CD4-positive, alpha-beta T cell treated with Interleukin-2 at 100 ng/mL for 4 hours (primary cell): ENCODE data around the gene IL26.
"Not testable (repeated sequence)": the region's sequence is repeated elsewhere in the genome, so short reads cannot be mapped to it uniquely, and the experiment has no call there.

Experiments used
- DNase-seq: peaks from one replicate; pipeline ENCODE4 v3.0.0-alpha.2; 2020; ENCODE audit warnings: low spot score

The IL26 gene

DNA sequence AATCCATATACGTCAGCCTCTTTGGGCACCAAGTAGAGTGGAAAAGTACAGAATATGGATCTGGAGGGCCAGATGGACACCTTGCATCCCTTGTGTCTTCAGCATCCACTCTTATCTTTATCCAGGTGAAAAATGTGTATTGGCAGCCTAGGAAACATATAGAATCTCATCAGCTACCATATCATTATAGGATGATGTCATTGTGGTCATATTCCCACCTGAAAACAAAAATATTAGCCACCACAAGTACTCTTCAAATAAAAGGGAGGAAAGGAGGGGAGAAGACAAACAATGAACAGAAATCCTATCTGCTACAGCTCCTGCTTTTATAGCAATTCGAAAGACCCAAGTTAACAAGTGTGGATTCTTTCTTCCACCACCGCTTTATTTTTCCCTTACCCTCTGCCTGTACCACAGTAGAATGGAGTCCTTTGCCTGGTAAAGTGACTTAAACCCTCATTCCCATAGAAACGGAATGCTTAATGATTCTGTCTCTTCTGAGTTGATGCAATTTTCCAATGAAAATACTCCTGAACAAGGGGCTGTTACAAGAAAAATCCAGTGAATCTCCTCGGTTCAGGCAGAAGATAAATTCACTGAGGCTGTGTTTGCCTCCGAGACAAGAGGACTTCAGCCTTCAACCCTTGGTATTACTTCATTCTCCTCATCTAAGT lies 13.8 kb upstream of the IL26 start:
- DNase-seq, result no peak

DNA sequence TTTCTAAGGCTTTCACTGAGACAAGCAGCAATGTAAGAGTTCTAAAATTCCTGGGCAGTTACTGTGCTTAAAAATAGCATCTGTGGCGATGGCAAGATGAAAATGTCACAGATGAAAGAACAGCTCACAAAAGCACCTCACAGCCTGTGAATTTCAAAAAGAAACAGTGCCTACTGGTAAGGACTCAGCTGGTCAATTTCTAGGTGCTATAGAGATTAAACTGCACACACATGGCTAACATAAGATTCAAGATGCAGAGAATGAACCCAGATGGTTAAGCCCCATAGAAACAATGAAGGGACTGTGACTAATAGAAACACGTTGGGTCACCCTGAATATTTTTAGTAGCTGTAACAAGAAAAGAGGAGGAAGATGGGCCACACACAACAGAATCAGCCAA lies 12.0 kb upstream of the IL26 start:
- no peak for DNase-seq

DNA sequence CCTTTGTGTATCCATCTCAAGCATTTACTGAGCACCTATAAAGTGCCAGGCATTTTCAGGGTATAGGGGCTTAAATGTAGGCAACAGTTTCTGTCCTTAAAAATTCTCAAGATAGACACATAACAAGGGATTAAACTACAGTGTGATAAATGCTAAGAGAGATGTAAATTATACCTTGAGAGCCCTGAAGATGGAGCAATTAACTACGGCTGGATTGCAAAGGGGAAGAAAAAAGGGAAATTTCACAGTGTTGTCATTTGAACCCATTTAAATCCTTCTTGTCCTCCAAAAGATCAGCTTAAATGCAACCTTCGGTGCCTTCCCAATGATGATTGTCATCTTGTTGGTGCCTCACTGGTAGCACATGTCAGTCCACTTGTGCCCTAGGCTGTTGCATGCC lies 11.5 kb upstream of the IL26 start:
- DNase-seq, result no peak

DNA sequence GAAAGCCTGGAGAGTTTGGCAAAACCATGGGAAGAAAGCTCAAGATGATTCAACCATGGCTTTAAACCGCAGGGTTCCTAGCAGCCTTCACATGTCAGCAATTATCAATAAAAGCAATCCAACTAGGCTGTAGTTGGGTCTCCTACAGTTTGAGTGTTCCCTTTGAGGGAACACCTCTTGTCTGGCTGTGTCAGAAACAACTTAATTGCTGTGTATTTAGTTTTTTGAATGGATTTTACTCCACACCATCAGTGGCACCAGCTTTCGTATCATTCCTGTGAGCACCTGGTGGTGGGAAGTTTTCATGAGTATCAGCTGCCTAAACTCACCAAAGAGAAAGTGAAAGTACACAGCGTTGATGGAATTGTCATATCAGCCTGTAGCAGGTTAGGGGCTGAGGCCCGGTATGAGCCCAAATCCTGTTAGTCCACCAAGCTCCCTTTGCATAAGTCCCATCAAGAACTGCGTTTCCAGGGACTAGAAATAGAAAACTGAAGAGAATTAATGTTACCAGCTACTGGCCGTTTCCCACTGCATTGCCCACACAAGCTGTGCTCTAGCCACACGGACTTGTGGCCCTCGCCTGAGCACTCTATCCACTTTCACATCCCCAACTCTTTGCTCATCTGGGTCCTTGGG lies 10.9 kb upstream of the IL26 start:
- peak; percentile 64 for DNase-seq

DNA sequence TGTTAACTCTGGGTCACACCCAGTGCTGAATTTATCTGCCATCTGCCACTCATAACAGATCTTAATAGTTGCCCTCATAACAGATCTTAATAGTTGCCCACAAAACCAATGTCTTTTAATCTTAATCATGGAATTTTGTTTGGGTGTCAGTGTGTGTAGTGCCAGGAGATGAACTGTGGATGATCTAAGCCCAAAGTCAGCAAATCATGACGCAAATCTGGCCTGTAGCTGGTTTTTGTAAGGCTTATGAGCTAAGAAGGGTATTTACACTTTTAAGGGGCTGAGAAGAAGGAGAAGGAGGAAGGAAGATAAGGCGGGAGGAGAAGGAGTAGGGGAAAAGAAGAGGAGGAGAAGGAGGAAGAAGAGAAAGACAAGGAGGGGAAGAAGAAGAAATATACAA lies 10.0 kb upstream of the IL26 start:
- no peak for DNase-seq

DNA sequence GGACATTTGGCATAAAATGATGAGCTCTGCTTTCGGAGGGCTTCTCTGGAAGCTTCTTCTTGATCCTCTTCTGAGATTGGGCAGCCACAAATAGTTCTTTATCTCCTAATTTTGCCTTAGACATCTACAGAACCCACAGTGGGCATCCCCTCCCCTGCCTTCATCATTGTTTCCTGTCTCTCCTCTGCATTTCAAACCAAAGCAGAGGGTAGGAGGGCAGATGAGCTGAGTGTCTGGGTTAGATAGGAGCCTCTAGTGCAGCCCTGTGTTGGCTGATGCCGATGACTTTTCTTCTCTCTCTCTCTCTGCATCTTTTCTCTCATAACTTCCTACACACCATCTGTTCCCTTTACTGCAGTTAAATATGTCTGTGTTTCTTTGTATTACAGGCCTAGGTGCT lies 8.5 kb upstream of the IL26 start:
- DNase-seq, result no peak

DNA sequence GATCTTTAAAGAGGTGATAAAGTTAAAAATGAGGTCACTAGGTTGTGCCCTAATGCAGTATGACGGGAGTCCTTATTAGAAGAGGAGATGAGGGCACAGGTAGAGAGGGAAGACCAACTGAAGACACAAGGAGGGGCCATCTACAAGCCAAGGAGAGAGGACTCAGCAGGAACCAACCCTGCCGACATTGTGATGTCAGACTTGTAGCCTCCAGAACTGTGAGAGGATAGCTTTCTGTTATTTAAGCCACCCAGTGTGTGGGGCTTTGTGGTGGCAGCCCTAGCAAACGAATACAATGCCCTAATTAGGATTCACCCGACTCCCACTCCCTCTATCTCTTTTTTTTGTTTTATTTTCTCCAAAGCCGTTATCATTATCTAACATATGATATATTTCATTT lies 7.9 kb upstream of the IL26 start:
- DNase-seq, result no peak

DNA sequence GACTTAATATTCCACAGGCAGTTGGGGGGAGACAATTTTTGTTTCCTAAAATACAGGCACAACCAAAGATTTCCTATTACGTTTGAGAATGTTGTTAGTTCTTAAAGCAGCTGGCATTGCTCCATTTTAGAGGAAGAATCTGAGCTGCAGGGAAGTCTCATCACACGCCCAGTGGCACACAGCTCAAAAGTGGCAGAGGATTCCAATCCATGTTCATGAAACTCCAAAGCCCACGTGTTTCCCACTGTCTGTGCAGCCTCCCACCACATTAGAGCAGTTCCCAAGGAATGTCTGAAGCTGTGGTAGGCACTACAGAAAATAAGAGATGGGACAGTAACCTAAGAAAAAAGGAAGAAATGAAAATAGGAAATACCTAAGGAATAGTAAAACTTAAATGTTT lies 6.1 kb upstream of the IL26 start:
- DNase-seq, result no peak

DNA sequence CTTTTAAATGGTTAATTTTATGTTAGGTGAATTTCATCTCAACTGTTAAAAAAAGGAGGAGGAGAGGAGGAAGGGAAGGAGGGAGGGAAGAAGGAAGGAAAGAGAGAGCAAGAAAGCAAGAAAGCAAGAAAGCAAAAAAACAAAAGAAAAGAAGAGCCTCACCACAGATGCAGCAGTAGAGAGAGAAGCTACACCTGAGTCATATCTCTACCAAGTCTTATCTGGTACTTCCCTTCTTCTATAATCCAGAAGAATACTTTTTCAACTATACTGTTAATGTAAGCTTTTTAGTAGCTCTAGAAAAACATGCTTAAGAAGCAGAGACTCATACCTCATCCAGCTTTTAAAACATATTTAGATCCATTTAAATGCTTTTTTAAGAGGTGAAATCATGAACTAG lies 5.6 kb upstream of the IL26 start:
- no peak for DNase-seq

DNA sequence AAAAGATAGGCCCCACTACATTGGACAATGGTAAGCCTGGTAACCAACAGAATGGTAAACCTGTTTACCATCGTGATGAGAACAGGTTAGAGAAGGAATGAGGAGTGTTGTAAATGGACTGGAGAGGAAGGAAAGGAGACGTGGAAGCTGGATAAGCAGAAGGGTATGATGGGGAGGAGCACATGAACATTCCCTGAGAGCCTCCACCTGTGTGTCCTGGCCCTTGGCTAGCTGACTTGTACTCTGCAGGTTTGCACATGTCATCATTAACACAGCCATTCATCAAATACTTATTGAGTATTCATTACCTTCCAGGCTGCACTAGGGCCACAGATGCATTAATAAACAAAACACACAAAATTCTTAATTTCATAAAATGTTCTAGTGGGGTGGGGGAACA lies 4.3 kb upstream of the IL26 start:
- no peak for DNase-seq

DNA sequence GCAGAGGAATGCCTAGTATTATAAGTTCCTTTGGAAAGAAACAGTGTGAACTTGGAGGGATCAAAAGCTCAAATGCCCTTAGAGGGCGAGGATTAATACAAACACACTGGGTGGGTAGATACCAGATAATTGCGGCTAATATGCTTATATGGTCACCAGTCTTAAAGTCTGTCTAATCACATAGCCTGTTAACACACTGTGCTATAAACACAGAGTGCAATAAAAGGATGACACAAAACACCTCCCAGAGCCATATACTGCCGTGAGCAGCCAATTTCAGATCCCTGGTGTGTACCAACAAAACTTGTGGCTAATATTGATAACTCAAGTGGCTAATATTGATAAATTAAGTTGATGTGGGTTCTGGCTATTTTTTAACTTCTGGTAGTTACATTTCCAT lies 1.7 kb upstream of the IL26 start:
- DNase-seq, result no peak

DNA sequence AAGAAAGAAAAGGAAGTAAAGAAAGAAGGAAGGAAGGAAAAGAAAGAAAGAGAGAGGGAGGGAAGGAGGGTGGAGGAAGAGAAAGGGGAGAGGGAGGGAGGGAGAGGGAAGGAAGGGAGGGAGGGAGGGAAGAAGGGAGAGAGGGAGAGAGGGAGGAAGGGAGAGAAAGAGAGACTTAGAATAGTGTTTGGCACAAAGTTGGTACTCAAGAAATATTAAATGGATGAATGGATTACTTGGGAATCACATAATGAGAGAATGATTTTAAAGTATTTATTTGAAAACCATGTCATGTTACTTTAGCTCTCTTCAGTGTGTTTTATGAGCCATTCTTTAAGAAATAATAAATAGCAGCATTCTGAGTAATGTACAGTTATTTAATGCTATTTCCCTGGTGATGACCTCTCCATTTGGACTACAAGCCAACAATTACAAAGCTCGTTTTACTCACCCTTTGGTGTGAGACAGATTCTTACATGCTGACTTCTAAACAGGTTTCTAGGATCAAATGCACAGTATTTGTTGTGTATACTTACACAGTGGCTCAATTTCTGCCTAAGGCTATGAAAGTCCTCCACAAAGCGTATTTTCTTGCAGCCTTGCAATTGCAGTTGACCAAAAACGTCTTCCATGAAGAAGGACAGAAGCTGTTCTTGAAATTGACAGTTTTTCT lies 861 bp downstream of the IL26 start:
- no peak for DNase-seq

DNA sequence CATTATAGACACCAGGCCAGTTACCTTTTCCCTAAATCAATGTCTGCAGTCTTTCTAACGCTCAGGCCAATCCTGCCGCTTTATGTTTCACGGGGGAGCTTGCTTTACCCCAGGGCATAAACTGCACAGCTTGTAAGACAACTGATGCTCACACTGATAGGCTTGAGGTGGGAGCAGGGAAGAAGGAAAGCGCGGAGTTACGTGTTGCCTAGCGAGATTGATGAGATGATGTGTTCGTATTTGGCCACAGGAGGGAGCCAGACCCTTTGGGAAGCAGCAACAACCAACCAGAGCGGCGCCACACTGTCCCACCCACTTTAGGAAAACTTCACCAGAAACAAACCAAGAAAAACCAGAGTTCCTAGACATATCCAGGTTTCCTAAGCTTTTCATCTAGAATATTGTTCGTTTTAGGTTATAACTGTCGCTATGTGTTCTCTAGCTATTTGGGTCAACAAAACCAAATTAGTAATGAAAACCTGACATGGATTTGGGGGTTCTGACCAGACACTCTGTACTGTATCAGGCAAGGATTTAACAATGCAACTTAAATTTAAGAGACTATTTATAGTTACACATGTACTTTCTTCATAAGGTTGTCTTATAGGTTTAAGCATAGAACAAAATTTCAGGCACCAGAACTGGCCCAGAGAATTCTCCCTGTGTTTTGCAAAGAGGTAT lies 2.4 kb downstream of the IL26 start:
- DNase-seq, result peak; percentile 81

DNA sequence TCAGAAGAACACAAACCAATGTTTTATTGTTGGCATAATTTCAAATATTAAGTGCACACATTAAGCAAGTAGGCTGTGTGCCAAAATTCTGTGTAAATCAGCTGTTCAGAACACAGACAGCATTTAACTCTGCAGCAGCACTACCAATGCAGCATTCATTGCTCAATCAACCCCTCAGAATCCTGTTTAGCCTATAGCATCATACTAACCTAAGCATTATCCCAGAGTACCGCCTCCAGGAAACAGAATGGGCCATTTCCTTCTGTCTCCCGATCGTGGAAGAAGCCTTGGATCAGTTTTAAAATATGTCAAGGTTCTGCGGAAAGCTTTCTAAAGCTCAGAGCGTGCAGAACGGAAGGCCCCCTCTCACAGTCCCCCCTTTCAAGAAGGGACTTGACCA lies 3.3 kb downstream of the IL26 start:
- DNase-seq, result no peak

DNA sequence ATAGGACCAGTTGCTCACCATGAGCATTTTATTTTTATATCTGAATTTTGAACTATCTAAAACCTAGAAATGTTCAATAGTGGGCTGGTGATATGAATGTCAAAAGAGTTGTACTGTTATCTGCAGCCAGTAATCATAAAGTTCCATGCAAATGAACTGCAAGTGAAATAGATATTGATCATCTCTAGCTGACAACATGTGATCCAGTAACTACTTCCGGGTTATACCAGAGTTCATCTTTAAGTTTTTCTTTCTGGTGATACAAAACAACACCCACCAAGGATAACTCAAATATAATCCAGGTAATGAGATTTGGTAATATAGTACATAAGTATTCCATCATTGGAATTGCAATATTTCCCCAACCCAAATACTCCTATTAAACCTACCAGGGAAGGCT lies 4.1 kb downstream of the IL26 start:
- no peak for DNase-seq

DNA sequence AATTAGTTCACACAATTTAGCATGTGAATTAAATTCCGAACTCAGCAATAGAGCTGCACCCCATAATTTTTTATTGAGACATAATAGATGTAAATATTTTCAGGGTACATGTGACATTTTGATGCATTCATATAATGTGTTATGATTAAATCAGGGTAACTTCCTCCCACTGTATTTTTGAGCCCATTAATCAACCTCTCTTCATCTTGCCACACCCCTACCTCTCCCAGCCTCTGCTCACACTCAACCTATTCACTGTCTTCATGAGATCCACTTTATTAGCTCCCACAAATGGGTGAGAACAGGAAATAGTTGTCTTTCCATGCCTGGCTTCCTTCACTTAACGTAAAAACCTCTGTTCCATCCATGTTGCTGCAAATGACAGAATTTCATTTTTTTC lies 14.7 kb downstream of the IL26 start:
- no peak for DNase-seq

DNA sequence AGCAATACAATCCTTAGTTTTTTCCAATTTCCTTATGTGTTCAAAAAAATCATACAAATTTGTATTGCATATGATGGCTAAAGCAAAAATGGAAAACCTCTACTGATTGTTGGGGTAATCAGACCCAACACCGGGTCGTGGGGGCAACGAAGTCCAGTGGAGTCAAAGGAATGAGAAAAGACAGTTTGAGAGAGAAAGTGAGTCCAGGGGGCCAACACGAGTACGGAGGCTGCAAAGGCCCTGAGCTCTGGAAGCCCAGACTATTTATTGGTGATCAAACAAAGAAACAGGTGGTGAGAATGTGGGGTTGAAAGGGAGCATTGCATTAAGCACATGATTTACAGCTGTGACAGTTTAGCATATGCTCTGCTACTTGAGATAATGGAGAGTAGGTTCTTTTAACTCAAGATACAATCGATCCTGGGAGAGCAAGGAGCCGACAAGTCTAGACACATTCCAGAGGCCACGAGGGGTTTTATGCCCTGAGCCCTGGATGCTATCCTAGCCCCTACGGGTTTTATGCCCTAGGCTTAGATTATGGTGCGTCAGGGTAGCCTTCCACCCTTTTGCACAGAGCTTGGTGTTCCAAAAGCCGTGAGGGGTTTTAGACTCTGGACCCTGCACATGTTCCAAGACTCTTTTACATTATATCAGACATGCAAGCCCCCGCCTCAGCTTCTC lies 16.4 kb downstream of the IL26 start:
- DNase-seq, result not testable (repeated sequence)

DNA sequence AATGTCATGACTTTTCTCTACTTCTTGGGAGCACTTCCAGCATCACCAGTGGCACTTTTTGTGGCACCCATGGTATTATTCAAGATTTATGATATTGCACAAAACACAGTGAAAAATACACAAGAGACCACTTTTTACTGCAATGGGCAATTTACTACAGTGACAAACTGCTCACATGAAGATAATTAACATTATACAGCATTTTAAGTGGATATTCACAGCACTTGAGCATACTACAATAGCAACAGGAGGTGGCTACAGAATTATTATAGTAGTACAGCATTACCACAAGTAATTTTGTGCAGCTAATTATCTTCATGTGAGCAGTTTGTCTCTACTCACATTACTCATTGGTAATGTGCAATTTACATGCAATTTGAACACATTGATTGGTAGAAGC lies 18.3 kb downstream of the IL26 start:
- DNase-seq, result no peak

DNA sequence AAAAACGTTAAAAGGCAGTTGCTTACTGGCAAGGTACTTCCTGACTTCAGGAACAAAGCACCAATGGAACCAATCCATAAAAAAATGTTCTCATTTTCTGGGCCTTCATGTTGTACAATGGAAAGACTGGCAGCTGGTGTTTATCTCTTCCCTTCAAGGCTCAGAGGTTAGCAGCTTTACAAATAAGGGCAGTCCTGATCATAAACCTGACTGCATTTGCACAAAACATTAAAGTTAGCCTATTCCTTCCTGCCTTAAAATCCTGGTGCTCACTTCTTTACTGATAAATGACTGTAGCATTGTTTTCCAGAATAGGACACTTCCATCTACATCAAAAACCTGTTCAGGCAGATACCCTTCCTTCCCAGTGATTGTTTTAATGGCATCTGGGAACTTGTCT lies 19.2 kb downstream of the IL26 start:
- no peak for DNase-seq

DNA sequence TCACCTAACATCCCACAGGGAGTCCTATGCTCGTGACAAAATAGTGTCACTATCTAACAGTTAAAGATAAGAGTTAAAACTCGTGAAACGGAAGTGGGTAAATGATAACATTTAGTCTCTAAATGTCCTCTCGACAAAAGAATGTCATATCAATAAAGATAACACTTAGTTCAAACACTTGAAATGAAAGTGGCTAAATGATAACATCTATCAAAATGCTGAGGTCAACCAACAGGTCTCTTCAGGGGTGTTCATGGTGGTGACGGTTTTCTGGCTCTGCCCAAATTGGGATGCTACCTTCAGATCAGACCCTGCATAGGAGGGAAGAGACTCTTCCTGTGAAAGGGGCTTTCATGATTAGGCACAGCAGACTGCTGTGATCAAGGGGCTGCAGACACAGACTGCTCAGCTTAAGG lies 22.1 kb downstream of the IL26 start:
- peak; percentile 11 for DNase-seq

DNA sequence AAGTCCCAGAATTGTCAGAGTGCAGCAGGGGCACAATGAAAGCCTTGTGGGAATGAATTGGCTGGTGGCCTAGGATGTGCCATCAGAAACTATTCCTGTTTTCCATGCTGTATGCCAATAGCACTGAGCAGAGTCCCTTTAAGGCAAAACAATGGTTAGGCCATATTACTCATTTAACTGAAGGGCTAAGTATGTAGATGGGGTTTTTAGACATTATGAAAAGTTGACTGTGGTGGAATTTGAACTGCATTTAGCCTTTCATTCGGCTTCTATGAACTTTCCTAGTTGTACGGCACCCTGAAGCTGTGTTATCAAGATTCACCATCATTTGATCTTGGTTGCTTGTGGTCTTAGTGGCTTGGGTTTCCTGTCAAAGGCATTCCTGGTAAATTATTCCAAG lies 24.8 kb downstream of the IL26 start:
- no peak for DNase-seq

DNA sequence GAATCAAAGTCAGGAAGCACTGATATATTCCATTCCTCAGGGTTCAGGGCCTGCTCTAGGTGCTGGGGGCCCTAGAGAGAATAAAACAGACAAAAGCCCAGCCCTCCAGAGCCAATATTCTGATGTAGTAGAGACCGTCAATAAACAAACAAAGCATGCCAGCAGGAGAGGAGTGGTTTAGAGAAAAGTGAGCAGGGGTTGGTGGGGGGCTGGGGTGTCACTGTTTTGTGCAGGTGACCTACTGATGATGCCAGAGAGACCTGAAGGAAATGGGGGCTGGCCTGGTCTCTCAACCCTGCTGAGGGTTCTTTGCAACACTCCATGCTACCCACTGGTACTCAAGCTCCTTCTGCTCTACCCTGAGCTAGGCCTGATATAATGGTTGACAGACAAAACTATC lies 26.5 kb downstream of the IL26 start:
- DNase-seq, result no peak
